ENCODE results near the gene ODAD4. TPM values are rescaled to one million over a fixed set of nuclear protein-coding genes. Genes with fewer than 3 reads are reported as not detected.

ODAD4 gene
- total RNA-seq, 1 experiment from 2014 or later = 0.69 TPM

- no peak for DNase-seq (ENCODE audit: low read depth, low spot score)
- POLR2A ChIA-PET = interaction anchor here (0.6 kb wide), 2 partner anchors 373 to 701 kb away, joined by 4 to 5 read pairs; partner anchors contain the start of gene RETREG3
- no peak overlapping the region for H3K27ac ChIP-seq (ENCODE audit: low read length)
These were observed 22.5 kb upstream of the ODAD4 start for GRCh38 chr17:41907633-41908539.

DNA sequence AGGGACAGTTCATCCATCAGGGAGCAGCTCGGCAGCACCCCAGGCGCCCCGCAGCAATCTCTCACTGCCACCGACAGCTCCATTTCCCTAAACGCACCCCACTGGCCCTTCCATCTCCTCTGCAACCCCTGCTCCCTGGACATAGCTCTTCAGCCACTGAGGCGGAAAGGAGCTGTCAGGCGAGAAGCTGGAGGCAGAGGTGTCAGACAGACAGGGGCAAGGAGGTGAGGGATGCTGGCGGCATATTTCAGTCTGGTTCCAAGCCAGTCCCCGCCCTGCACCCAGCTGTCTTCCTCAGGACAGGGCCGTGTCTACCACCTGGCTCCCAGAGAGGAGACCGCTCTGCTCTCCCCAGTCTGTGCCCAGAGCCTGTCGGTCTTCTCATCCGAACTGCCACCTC, 21.3 kb upstream of the ODAD4 start:
- in situ Hi-C loops (cut with HindIII; ENCODE audit: low pct_unique_long_range_greater_than_20kb, low sequenced_read_pairs) (no loop called here), intact Hi-C loops (cut with micrococcal nuclease; ENCODE audit: unreplicated experiment) (no loop called here)
- Histone ChIP-seq H3K4me3 (ENCODE audit: low read depth in 2 of 2, low read length in 2 of 2) (no peak overlapping the region), H3K4me1 (ENCODE audit: control insufficient read depth, insufficient read depth, low read length) (no peaks in the 10 kb centered on the region), H3K36me3 (ENCODE audit: control insufficient read depth, insufficient read depth, low read length) (peaks cover 4% of the 10 kb centered on the region), H3K27me3 (ENCODE audit: control insufficient read depth, insufficient read depth, low read length) (no peaks in the 10 kb centered on the region), H3K27ac (ENCODE audit: low read length) (no peak overlapping the region), H3K9me3 (ENCODE audit: control insufficient read depth, insufficient read depth, low read depth, low read length) (no peaks in the 10 kb centered on the region)
- BruUV-seq (replicated peaks) = no TSS peak
- CTCF ChIA-PET = no interaction called here
- POLR2A ChIA-PET = no interaction called here
- no peak for TF ChIP-seq SIN3A (IDR thresholded peaks at IDR 0.05; ENCODE audit: borderline replicate concordance, insufficient read depth, low read depth, low read length)
- no peak for TF ChIP-seq TCF7L2 (IDR thresholded peaks at IDR 0.05; ENCODE audit: low read depth, low read length)
- TF ChIP-seq CTCF (IDR thresholded peaks at IDR 0.05) = no peak
- TF ChIP-seq POLR2AphosphoS5 (IDR thresholded peaks at IDR 0.05; ENCODE audit: low read depth, low read length) = no peak
- no peak for TF ChIP-seq REST (IDR thresholded peaks at IDR 0.05; ENCODE audit: insufficient read depth in 1 of 2, low read depth in 2 of 2, low read length in 1 of 2)
- no peak for DNase-seq (ENCODE audit: low read depth, low spot score)
- ATAC-seq = no peak

More at GRCh38 chr17:41907633-41908539, 22.5 kb upstream of the ODAD4 start:
- BruUV-seq (replicated peaks) = no TSS peak
- Histone ChIP-seq H3K4me3 (ENCODE audit: low read depth in 2 of 2, low read length in 2 of 2) (no peak overlapping the region), H3K9me3 (ENCODE audit: control insufficient read depth, insufficient read depth, low read depth, low read length) (no peaks in the 10 kb centered on the region), H3K27me3 (ENCODE audit: control insufficient read depth, insufficient read depth, low read length) (no peaks in the 10 kb centered on the region), H3K4me1 (ENCODE audit: control insufficient read depth, insufficient read depth, low read length) (no peaks in the 10 kb centered on the region), H3K36me3 (ENCODE audit: control insufficient read depth, insufficient read depth, low read length) (peaks cover 8% of the 10 kb centered on the region)
- intact Hi-C loops (cut with micrococcal nuclease; ENCODE audit: unreplicated experiment) = no loop called here
- 0 out of 2 replicates have a peak, but pooled peaks have one; percentile 23 for ATAC-seq
- CTCF ChIA-PET = no interaction called here
- in situ Hi-C loops (cut with HindIII; ENCODE audit: low pct_unique_long_range_greater_than_20kb, low sequenced_read_pairs) = no loop called here
- TF ChIP-seq POLR2AphosphoS5 (IDR thresholded peaks at IDR 0.05; ENCODE audit: low read depth, low read length) (0 out of 2 replicates have a peak, but pooled peaks have one; percentile 14), REST (IDR thresholded peaks at IDR 0.05; ENCODE audit: insufficient read depth in 1 of 2, low read depth in 2 of 2, low read length in 1 of 2) (no peak)

Measured in Panc1 (cell line).